Measurements from ENCODE around the gene TMEM38B. TPM values are rescaled to one million over a fixed set of nuclear protein-coding genes. Genes with fewer than 3 reads are reported as not detected.

The TMEM38B gene
- total RNA-seq, 1 experiment from 2014 or later = 19.5 TPM

- H3K4me2 ChIP-seq = no peak overlapping the region
- POLR2A ChIA-PET (ENCODE audit: unreplicated experiment) = no interaction called here
- CTCF ChIA-PET = no interaction called here
Measured at GRCh38 chr9:105686936-105687335, 7.4 kb upstream of the TMEM38B start.

GRCh38 chr9:105690742-105691141 lies 3.6 kb upstream of the TMEM38B start:
- no peak overlapping the region for H3K4me2 ChIP-seq
- TF ChIP-seq CTCF (conservative IDR thresholded peaks at IDR 0.05) (peak; percentile 63), EZH2 (IDR thresholded peaks at IDR 0.05; ENCODE audit: low read depth) (no peak)
- H3K4me1 ChIP-seq (replicated peaks; ENCODE audit: insufficient read depth) = peaks cover 12% of the 10 kb centered on the region
- peaks cover 8% of the 10 kb centered on the region for H3K79me2 ChIP-seq (ENCODE audit: low read depth)
- intact Hi-C loops (cut with micrococcal nuclease; ENCODE audit: unreplicated experiment) = loop anchor here (10.0 kb wide), 2 partner anchors 446 to 946 kb away; partner anchors contain the start of genes NIPSNAP3A and SLC44A1
- no peak overlapping the region for H3K27ac ChIP-seq
- H3K9me2 ChIP-seq (ENCODE audit: insufficient read depth) = no peaks in the 10 kb centered on the region
- no peaks in the 10 kb centered on the region for H3K36me3 ChIP-seq (ENCODE audit: low read depth)
- CTCF ChIA-PET = no interaction called here
- no peak overlapping the region for H2AFZ ChIP-seq
- POLR2A ChIA-PET (ENCODE audit: unreplicated experiment) = interaction anchor here (0.7 to 0.8 kb wide), 2 partner anchors 243 to 1718 kb away, joined by 5 to 8 read pairs; partner anchors contain the start of gene FSD1L
- no peak overlapping the region for H3K4me3 ChIP-seq
- H3K27me3 ChIP-seq (ENCODE audit: insufficient read depth, low read depth) = no peaks in the 10 kb centered on the region
- no peaks in the 10 kb centered on the region for H3F3A ChIP-seq (ENCODE audit: insufficient read depth, low read depth)
- no peaks in the 10 kb centered on the region for H3K9me3 ChIP-seq (ENCODE audit: insufficient read depth, low read depth)
- no peak for DNase-seq
- BruUV-seq (replicated peaks) = no TSS peak
- H4K20me1 ChIP-seq (ENCODE audit: insufficient read depth) = no peaks in the 10 kb centered on the region

More at GRCh38 chr9:105686936-105687335, 7.4 kb upstream of the TMEM38B start:
- Histone ChIP-seq H3K9me3 (ENCODE audit: insufficient read depth, low read depth) (no peaks in the 10 kb centered on the region), H3K27ac (no peak overlapping the region), H3K4me1 (replicated peaks; ENCODE audit: insufficient read depth) (no peaks in the 10 kb centered on the region), H3K27me3 (ENCODE audit: insufficient read depth, low read depth) (no peaks in the 10 kb centered on the region), H3K9me2 (ENCODE audit: insufficient read depth) (no peaks in the 10 kb centered on the region), H3K79me2 (ENCODE audit: low read depth) (no peaks in the 10 kb centered on the region), H3K36me3 (ENCODE audit: low read depth) (no peaks in the 10 kb centered on the region), H4K20me1 (ENCODE audit: insufficient read depth) (no peaks in the 10 kb centered on the region), H3F3A (ENCODE audit: insufficient read depth, low read depth) (no peaks in the 10 kb centered on the region), H3K4me3 (no peak overlapping the region), H2AFZ (no peak overlapping the region)
- intact Hi-C loops (cut with micrococcal nuclease; ENCODE audit: unreplicated experiment) = no loop called here
- no peak for DNase-seq
- TF ChIP-seq CTCF (conservative IDR thresholded peaks at IDR 0.05) = no peak
- no peak for TF ChIP-seq EZH2 (IDR thresholded peaks at IDR 0.05; ENCODE audit: low read depth)
- BruUV-seq (replicated peaks) = no TSS peak

- intact Hi-C loops (cut with micrococcal nuclease; ENCODE audit: unreplicated experiment) = loop anchor here (2.0 to 10.0 kb wide), 3 partner anchors 17 to 949 kb away; partner anchors contain the start of genes NIPSNAP3A and SLC44A1
- peak overlapping the region; percentile 100 for H2AFZ ChIP-seq
- CTCF ChIA-PET = no interaction called here
- POLR2A ChIA-PET (ENCODE audit: unreplicated experiment) = interaction anchor here (0.5 kb wide), 1 partner anchor 938 kb away, joined by 13 read pairs; no protein-coding TSS in a partner anchor
- DNase-seq = peak in 1 of 2 experiments; percentile 7
- peaks cover 35% of the 10 kb centered on the region for H3K79me2 ChIP-seq (ENCODE audit: low read depth)
- H3K27ac ChIP-seq = no peak overlapping the region
- H3K9me2 ChIP-seq (ENCODE audit: insufficient read depth) = no peaks in the 10 kb centered on the region
- no peaks in the 10 kb centered on the region for H3K27me3 ChIP-seq (ENCODE audit: insufficient read depth, low read depth)
- peak overlapping the region; percentile 87 for H3K4me3 ChIP-seq
- no peaks in the 10 kb centered on the region for H3K9me3 ChIP-seq (ENCODE audit: insufficient read depth, low read depth)
- peaks cover 15% of the 10 kb centered on the region for H3K4me1 ChIP-seq (replicated peaks; ENCODE audit: insufficient read depth)
- peak overlapping the region; percentile 100 for H3K4me2 ChIP-seq
- no TSS peak for BruUV-seq (replicated peaks)
- H3K36me3 ChIP-seq (ENCODE audit: low read depth) = no peaks in the 10 kb centered on the region
- TF ChIP-seq CTCF (conservative IDR thresholded peaks at IDR 0.05) = no peak
- no peaks in the 10 kb centered on the region for H4K20me1 ChIP-seq (ENCODE audit: insufficient read depth)
- no peaks in the 10 kb centered on the region for H3F3A ChIP-seq (ENCODE audit: insufficient read depth, low read depth)
Measured at GRCh38 chr9:105693435-105694189, 729 bp upstream of the TMEM38B start.

Measured in PC-9 (cell line).